ENCODE data around the gene SLC38A1.

SLC38A1 gene

DNA sequence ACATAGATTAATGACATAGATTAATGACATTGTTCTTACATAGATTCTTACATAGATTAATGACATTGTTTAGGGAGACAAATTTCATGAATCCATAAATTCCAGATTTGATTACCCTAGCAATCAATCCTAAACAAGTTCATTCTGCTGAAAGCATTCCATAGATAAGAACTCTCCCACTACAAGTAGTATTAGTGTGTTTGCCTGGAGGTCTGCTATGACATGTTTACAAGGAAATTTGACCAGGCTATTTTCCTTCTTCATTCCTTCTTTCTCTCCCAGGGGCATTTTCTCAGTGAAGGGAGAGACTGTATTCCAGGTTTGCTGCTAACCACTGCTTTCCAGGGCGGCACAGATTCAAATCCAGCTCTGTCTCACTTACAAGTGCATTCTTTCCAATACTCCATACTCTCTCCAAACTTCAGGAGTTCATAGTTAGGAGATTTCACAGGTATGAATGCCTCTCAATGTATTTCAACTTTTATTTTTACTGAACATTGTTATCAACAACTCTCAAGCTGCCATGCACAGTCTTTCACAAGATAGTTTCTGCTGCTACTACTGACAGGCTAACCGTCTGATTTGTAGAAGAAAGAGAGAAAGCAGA is 134.5 kb downstream of the SLC38A1 start:
- TF ChIP-seq, protein P1, sequence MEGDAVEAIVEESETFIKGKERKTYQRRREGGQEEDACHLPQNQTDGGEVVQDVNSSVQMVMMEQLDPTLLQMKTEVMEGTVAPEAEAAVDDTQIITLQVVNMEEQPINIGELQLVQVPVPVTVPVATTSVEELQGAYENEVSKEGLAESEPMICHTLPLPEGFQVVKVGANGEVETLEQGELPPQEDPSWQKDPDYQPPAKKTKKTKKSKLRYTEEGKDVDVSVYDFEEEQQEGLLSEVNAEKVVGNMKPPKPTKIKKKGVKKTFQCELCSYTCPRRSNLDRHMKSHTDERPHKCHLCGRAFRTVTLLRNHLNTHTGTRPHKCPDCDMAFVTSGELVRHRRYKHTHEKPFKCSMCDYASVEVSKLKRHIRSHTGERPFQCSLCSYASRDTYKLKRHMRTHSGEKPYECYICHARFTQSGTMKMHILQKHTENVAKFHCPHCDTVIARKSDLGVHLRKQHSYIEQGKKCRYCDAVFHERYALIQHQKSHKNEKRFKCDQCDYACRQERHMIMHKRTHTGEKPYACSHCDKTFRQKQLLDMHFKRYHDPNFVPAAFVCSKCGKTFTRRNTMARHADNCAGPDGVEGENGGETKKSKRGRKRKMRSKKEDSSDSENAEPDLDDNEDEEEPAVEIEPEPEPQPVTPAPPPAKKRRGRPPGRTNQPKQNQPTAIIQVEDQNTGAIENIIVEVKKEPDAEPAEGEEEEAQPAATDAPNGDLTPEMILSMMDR (conservative IDR thresholded peaks at IDR 0.05; ENCODE audit: low read depth, low read length), result no peak
- H3K4me3 ChIP-seq (ENCODE audit: low read length), result no peak overlapping the region
- no peak for DNase-seq (ENCODE audit: low read depth)

DNA sequence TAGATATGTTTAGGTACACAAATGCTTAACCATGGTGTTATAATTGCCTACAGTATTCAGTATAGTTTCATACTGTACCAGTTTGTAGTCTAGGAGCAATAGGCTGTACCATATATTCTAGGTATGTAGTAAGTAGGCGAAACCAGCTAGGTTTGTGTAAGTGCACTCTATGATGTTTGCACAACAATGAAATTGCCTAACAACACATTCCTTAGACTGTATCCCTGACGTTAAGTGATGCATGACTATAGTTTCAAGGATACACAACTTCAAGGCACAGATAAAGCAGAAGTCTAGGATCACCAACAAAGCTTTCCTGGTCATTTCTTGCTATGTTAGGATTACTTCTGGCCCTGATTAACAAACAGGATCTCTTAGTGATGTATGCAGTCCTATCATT is 135.1 kb downstream of the SLC38A1 start:
- TF ChIP-seq, protein P1 (conservative IDR thresholded peaks at IDR 0.05; ENCODE audit: low read depth, low read length), result no peak
- no peak for DNase-seq (ENCODE audit: low read depth)
- no peak overlapping the region for H3K4me3 ChIP-seq (ENCODE audit: low read length)
